Myocyte (in vitro differentiated cells): ENCODE measurements around the gene AQP12B. TPM values are rescaled to one million over a fixed set of nuclear protein-coding genes. Genes with fewer than 3 reads are reported as not detected.

Source experiments
- DNase-seq: peaks from one replicate; pipeline ENCODE4 v3.0.0-alpha.2; 2012; ENCODE audit warnings: low read depth
- total RNA-seq: library from RNA; depleted of rRNA; stranded (reverse); fragments of >200 nt; gene quantifications from 2 replicates; pipeline ENCODE4 v1.2.3, GENCODE V29; 2014

Gene AQP12B
- total RNA-seq, 1 donor from 2014 or later: not detected

- DNase-seq: no peak
Measured at GRCh38 chr2:240649331-240649730, 33.4 kb downstream of the AQP12B start.

- DNase-seq: no peak
Measured at GRCh38 chr2:240648650-240649275, 33.9 kb downstream of the AQP12B start.

- DNase-seq: no peak
Measured at GRCh38 chr2:240648155-240648649, 34.5 kb downstream of the AQP12B start.

GRCh38 chr2:240647503-240648154 is 35.1 kb downstream of the AQP12B start:
- no peak for DNase-seq

GRCh38 chr2:240646900-240647502 is 35.7 kb downstream of the AQP12B start:
- DNase-seq: no peak

GRCh38 chr2:240646176-240646899 is 36.3 kb downstream of the AQP12B start:
- no peak for DNase-seq

GRCh38 chr2:240645801-240646175 is 36.9 kb downstream of the AQP12B start:
- no peak for DNase-seq

GRCh38 chr2:240645346-240645745 is 37.3 kb downstream of the AQP12B start:
- DNase-seq: no peak

- DNase-seq: no peak
Measured at GRCh38 chr2:240644859-240645301, 37.8 kb downstream of the AQP12B start.

GRCh38 chr2:240644171-240644651 is 38.5 kb downstream of the AQP12B start:
- no peak for DNase-seq

- DNase-seq: no peak
Measured at GRCh38 chr2:240643811-240644150, 38.9 kb downstream of the AQP12B start.

- DNase-seq: no peak
Measured at GRCh38 chr2:240643093-240643810, 39.4 kb downstream of the AQP12B start.

- DNase-seq: no peak
Measured at GRCh38 chr2:240642806-240643092, 39.9 kb downstream of the AQP12B start.

GRCh38 chr2:240642061-240642805 is 40.5 kb downstream of the AQP12B start:
- DNase-seq: no peak

GRCh38 chr2:240640939-240641338 is 41.7 kb downstream of the AQP12B start:
- no peak for DNase-seq

- DNase-seq: no peak
Measured at GRCh38 chr2:240639566-240639965, 43.1 kb downstream of the AQP12B start.

- DNase-seq: peak; percentile 22
Measured at GRCh38 chr2:240638512-240639160, 44.0 kb downstream of the AQP12B start.

GRCh38 chr2:240637901-240638345 is 44.8 kb downstream of the AQP12B start:
- DNase-seq: no peak

- DNase-seq: no peak
Measured at GRCh38 chr2:240637116-240637900, 45.4 kb downstream of the AQP12B start.
